Calu3 (cell line): ENCODE results near the gene ITPR2. TPM values are rescaled to one million over a fixed set of nuclear protein-coding genes. Genes with fewer than 3 reads are reported as not detected.
A peak's percentile ranks its signal among the peaks of the same experiment; 100 is the strongest.

Experiments used
- Bru-seq: library from RNA; stranded (reverse); fragments of 400-500 nt; gene quantifications from one replicate; lab custom pipeline; 2021; lab: Mats Ljungman, UMichigan
- BruChase-seq, 2 experiments: library from RNA; stranded (reverse); fragments of 400-500 nt; gene quantifications; one replicate each; lab custom pipeline; 2021; lab: Mats Ljungman, UMichigan
- BruUV-seq: library from RNA; stranded (reverse); fragments of 400-500 nt; replicated peaks from 2 replicates; lab custom pipeline; 2021; lab: Mats Ljungman, UMichigan
- CTCF ChIA-PET: fragments of 300-600 bp; sonication (Branson Sonifier 250); formaldehyde crosslinking; loops from one replicate; lab custom pipeline; 2022; ENCODE audit warnings: antibody characterized with exemption; lab: Charles Lee
- DNase-seq: peaks from one replicate; pipeline ENCODE4 v3.0.0; 2022
- H3K27ac Mint-ChIP-seq: one replicate; pipeline ENCODE4 v1.8.0; 2022; ENCODE audit warnings: mixed read lengths; ENCODE audit not compliant: unreplicated experiment
- H3K27me3 Mint-ChIP-seq: one replicate; pipeline ENCODE4 v1.8.0; 2022; ENCODE audit warnings: mixed read lengths; ENCODE audit not compliant: unreplicated experiment
- H3K36me3 Mint-ChIP-seq: one replicate; pipeline ENCODE4 v1.8.0; 2022; ENCODE audit warnings: mild to moderate bottlenecking, moderate library complexity, mixed read lengths; ENCODE audit not compliant: insufficient read depth, unreplicated experiment
- H3K4me1 Mint-ChIP-seq: one replicate; pipeline ENCODE4 v1.8.0; 2022; ENCODE audit warnings: mild to moderate bottlenecking, low read depth, mixed read lengths; ENCODE audit not compliant: unreplicated experiment
- H3K4me3 Mint-ChIP-seq: one replicate; pipeline ENCODE4 v1.8.0; 2022; ENCODE audit warnings: mild to moderate bottlenecking, low read depth, moderate library complexity, mixed read lengths; ENCODE audit not compliant: unreplicated experiment
- H3K9me3 Mint-ChIP-seq: one replicate; pipeline ENCODE4 v1.8.0; 2022; ENCODE audit warnings: low read depth, mixed read lengths; ENCODE audit not compliant: unreplicated experiment
- CTCF ChIP-seq: fragments of 200-600 bp; IDR thresholded peaks from one replicate; pipeline ENCODE4 v1.8.0; 2022; ENCODE audit warnings: antibody characterized with exemption; ENCODE audit not compliant: unreplicated experiment
- intact Hi-C: fragments of 100-400 bp; cut with micrococcal nuclease; formaldehyde crosslinking; loops from one replicate; pipeline ENCODE4 v1.10.0; 2022; ENCODE audit not compliant: unreplicated experiment
- long read RNA-seq: library from polyadenylated mRNA; stranded (forward); transcript quantifications from one replicate; pipeline ENCODE4 v2.0.0, GENCODE V29; 2022
- total RNA-seq: library from RNA; stranded (reverse); gene quantifications from 2 replicates; pipeline ENCODE4 v1.2.3, GENCODE V29; 2022

The ITPR2 gene
- total RNA-seq: 2.5 and 4.4 TPM in 2 replicates
- Bru-seq, nascent RNA: percentile 42 among the genes with signal in this experiment
- percentile 33 among the genes with signal in this experiment for BruChase-seq, experiment 1, labeled RNA remaining after a 6-hour chase
- percentile 30 among the genes with signal in this experiment for BruChase-seq, experiment 2, labeled RNA remaining after a 2-hour chase
- long read RNA-seq: 0 reads

DNA sequence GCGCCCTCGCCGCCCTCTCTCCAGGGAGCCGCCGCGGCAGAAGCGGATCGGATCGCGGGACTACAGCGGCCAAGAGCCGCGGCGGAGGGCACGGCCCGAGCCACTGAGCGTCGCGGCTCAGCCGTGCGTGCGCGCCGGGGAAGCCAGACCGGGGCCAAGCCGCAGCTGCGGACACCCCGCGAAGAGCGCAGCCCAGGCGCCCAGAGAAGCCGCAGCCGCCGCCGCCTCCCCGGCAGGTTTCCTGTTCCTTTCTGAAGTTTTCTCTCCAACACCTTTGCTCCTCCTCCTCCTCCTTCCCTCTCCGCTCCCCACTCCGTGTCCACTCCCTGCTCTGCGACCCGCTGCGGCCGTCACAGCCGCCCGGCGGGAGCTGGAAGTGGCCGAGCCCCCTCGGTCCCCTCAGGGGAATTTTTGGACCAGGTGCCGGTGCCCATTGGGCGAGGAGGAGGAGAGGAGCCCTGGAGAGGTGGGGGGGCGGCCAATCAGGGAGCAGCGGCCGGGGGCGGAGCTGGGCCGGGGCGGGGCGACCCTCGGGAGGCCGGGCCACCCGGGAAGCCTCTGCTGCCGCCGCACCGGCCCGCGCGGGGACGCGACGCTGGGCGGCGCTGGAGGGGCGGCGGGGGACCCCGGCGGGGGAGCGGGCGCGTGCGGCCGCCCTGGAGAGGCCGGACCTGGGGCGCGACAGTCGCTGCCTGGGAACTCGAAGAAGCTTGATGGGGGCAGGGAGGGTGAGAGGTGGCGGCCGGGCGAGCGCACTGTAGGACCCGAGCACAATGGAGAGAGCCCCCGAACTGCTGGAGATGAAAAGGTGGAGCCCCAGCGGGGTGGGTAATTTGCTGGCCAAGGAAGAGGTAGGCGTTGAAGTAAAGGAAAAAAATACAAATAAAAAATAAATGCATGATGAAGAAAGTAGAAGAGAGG lies at the start of gene ITPR2:
ITPR2 (minus strand) TSS at position 373 of the 921 bp plus-strand sequence. CDS start 413 bp downstream, outside the sequence.
- no TSS peak for BruUV-seq
- intact Hi-C loops: no loop called here
- TF ChIP-seq CTCF: peak; percentile 19
- CTCF ChIA-PET: interaction anchor here (1.0 to 2.2 kb wide), 6 partner anchors 10 to 593 kb away, joined by 3 to 6 read pairs (median 5); no protein-coding TSS in a partner anchor
- peaks cover 31% of the 10 kb centered on the region for H3K27me3 Mint-ChIP-seq
- peaks cover 9% of the 10 kb centered on the region for H3K4me1 Mint-ChIP-seq
- H3K36me3 Mint-ChIP-seq: peaks cover 22% of the 10 kb centered on the region
- H3K27ac Mint-ChIP-seq: peak within 1 kb of the TSS; percentile 72
- no peaks in the 10 kb centered on the region for H3K9me3 Mint-ChIP-seq
- H3K4me3 Mint-ChIP-seq: peak within 1 kb of the TSS; percentile 88
- peak; percentile 92 for DNase-seq

- CTCF ChIA-PET: no interaction called here
- TF ChIP-seq CTCF: no peak
- intact Hi-C loops: no loop called here
- no peak for DNase-seq
- H3K27me3 Mint-ChIP-seq: peaks cover 18% of the 10 kb centered on the region
- H3K4me1 Mint-ChIP-seq: peaks cover 16% of the 10 kb centered on the region
- peaks cover 6% of the 10 kb centered on the region for H3K9me3 Mint-ChIP-seq
- H3K27ac Mint-ChIP-seq: no peak overlapping the region
- H3K36me3 Mint-ChIP-seq: peaks cover 4% of the 10 kb centered on the region
- no peak overlapping the region for H3K4me3 Mint-ChIP-seq
- no TSS peak for BruUV-seq
These were observed 47.6 kb upstream of the ITPR2 start for GRCh38 chr12:26880625-26881024.

DNA sequence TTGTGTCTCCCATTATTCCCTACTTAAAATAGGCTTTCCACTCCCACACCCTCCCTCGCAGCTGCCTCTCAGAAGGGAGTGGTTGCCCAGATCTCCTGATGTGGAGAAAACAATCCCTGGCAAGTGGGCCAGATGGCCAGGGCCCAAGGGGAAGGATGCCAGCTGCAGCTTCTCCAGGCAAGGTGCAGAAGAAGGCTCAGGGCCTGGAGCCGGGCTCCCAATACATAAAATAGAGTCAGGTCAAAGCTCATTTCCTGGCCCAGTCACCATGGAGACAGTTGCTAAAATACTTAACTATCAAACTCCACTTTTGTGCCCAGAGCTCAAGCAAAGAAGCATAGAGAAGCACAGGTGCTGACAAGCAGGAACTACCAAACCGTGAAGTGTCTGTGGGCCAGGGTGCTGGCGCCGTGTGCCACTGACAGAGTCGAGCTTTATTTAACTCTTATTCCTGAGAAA lies 45.7 kb upstream of the ITPR2 start:
- no peak overlapping the region for H3K27ac Mint-ChIP-seq
- no TSS peak for BruUV-seq
- peaks cover 27% of the 10 kb centered on the region for H3K27me3 Mint-ChIP-seq
- peaks cover 3% of the 10 kb centered on the region for H3K9me3 Mint-ChIP-seq
- H3K4me1 Mint-ChIP-seq: no peaks in the 10 kb centered on the region
- no peak for TF ChIP-seq CTCF
- no peaks in the 10 kb centered on the region for H3K36me3 Mint-ChIP-seq
- CTCF ChIA-PET: no interaction called here
- H3K4me3 Mint-ChIP-seq: no peak overlapping the region
- DNase-seq: no peak
- intact Hi-C loops: no loop called here

DNA sequence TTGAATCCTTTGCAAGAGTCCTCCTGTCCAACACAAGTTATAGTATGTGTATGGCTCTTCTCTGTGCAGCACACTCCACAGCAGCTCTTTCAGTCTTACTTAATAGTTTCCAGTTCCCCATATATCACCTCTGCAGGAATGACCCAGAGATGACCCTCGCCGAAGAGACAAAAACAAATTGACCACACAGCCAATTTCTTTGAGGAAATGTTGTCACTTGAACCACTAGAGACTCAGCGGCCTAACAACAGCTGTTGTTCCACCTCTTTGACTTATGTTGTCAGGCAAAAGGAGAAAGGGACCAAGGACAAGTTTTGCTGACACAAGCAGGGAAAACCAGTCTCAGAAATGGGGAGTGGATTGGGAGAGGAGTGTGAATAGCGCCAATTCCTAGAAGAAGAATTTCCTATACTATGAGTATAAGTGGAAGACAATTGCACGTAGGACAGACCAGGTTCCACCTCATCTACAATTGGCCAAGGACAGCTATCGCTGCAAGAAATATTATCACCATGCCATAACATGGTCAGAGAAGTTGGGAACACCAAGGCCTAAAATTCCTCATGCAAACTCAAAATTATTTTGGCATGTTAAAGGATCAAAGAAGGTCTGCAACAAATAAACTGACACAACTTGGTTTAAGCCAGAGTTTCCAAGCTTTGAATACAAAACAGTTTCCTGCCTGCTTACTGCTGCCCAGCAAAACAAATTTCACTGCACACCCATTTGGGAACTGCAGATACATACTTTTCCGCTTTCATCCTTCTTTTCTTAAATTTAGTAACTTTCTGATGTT lies 41.7 kb upstream of the ITPR2 start:
- DNase-seq: no peak
- Mint-ChIP-seq H3K36me3 (no peaks in the 10 kb centered on the region), H3K27me3 (peaks cover 17% of the 10 kb centered on the region), H3K9me3 (no peaks in the 10 kb centered on the region), H3K4me1 (peaks cover 15% of the 10 kb centered on the region), H3K27ac (no peak overlapping the region), H3K4me3 (no peak overlapping the region)
- no TSS peak for BruUV-seq
- intact Hi-C loops: no loop called here
- CTCF ChIA-PET: no interaction called here
- TF ChIP-seq CTCF: no peak
